GM19240 (cell line): ENCODE results near the gene PRR14.

Source experiments
- DNase-seq: peaks from one replicate; pipeline ENCODE4 v3.0.0; 2011; ENCODE audit warnings: low spot score; ENCODE audit not compliant: insufficient read length

PRR14 gene

GRCh38 chr16:30658731-30659506 is 8.2 kb downstream of the PRR14 start:
- DNase-seq, result no peak

DNA sequence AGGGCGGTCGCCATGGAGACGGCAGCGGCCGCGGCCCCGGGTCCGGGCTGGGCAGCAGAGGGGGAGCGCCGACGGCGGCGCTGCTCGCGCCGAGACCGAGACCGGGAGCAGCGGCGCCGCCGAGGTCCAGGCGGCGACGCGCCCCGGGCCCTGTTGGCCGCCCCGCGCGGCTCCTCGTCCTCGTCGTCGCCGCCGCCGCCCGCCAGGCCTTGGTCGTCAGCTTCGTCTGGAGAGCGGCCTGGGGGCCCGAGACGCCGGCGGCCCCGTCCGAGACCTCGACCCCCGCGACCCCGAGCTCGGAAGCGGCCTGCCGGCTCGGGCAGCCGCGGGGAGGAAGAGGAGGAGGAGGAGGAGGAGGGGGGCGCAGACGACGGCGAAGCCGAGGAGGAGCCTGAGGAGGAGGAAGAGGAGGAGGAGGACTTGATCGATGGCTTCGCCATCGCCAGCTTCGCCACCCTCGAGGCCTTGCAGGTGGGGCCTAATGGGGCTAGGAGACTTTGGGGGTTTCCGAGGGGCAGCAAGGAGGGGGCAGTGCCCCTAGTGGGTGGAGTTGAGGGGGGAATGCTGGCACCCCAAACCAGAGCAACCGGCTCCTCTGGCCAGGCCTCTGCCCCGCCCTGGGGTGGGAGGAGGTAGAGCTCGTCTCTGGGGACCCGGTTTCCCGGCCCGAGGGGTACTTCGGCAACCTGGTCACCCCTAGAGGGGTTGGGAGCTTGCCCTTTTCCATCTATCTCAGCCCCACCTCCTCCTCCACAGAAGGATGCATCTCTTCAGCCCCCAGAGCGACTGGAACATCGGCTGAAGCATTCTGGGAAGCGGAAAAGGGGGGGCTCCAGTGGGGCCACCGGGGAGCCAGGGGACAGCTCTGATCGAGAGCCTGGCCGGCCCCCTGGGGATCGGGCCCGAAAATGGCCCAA is 9.0 kb downstream of the PRR14 start:
- no peak for DNase-seq

DNA sequence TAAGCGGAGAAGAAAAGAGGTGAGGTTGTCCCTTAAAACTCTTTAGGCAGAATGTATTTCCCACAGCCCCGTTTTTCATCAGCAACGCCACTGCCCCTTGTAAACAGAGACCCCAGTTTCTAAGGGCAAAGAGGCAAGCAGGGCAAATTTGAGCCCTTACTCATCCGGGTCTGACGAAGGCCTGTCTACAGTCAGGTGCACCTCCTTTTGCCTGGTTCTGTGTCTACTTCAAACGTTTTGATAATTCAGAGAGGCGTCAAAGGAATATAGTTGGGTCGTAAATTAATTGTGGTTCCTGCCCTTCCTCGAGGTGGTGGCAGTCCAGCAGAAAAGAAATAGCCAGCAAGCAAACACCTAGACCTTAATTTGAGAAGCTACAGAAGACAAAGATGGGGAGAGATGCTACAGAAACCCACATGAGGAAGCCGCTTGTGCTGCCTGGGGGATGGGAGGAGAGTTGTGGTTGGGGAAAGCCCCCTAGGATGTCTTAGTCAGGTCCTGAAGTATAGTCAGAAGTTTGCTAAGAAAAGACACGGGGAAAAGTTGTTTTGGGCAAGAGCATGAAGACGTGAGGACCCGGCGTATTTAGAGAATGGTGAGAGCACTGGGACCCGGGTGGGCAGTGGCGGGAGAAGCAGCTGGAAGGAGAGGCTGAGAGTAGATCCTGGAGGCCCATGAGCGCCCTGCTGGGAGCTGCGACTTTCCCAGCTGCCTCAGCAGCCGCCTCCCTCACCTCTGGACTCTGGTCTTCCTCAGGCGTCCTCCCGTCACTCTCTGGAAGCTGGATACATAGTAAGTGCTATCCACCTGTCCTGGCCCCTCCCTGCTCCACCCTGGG is 9.9 kb downstream of the PRR14 start:
- peak; percentile 75 for DNase-seq

GRCh38 chr16:30662449-30662848 is 11.7 kb downstream of the PRR14 start:
- DNase-seq, result no peak

DNA sequence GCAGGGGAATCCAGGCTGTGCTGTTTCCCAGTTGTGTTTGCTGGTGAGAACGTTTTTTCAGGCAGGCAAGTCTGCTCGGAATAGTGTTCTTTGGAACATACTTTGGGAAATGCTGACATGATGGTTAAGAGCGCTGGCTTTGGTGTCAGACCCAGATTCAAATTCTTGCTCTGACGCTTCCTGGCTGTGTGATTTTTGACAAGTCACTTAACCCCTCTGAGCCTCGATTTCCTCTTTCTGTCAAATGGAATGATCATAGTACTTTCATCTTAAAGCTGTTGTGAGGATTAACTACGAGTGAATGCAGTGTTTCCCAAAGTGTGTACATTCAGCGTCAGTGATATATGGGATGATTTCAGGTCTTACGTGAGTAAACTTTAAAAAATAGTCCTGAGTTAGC is 12.3 kb downstream of the PRR14 start:
- no peak for DNase-seq

DNA sequence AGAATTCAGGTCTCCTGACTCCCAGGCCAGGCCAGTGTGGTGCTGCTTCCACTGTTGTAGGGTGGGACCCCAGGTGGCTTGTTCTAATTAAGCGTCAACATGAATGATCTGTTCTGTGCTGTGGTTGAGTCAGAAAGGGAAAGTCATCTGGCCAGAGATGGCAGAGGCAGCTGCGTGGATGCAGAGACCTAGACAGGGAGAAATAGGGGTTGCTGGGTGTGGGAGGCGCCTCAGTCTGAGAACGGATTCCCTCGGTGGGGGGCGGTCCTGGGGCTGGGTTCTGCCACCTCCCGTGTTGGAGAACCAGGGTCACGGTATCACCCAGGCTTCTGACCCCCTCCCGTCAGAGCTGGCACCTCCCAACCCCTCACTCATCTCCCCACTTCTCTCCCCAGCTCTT is 13.1 kb downstream of the PRR14 start:
- DNase-seq, result no peak

DNA sequence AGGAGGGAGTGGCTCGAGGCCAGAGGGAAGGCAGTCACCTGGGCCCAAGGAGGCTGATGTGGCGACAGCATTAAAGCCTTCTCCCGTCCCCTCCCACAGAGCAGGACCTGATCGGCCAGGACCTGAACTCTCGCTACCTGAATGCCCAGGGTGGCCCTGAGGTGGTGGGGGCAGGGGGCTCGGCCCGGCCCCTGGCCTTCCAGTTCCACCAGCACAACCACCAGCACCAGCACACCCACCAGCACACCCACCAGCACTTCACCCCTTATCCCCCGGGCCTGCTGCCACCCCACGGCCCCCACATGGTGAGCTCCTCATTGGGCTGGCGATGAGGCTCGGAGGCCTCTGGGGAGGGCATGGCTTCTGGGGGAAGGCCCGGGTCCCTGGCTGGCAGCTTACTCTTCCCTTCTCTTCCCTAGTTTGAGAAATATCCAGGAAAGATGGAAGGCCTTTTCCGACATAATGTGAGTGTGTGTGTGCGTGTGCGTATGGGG is 13.9 kb downstream of the PRR14 start:
- no peak for DNase-seq

DNA sequence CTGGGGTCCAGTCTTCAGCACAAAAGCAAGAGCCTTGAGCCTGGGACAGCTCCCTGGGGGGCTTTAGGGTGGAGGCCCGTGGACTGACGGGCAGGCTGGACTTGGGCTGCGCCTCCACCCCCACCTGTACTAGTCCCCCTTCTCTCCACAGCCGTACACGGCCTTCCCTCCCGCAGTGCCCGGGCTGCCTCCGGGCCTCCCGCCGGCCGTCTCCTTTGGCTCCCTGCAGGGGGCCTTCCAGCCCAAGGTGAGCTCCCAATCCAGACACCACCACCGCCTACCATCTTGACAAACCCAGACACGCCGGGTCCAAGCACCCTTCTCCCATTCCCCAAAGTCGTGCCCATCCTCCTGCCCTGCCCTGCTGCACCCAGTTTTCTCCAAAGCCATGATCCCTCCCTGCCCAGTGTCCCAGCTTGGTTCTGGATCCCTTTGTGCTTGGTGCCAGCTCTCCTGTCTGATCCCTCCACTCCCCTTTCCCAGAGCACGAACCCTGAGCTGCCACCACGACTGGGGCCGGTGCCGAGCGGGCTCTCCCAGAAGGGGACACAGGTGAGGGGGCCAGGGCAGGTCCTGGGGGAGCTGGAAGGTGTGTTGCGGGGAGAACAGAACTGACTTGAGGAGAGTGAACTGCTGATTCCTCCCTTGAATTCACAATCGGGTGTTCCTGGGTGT is 14.5 kb downstream of the PRR14 start:
- DNase-seq, result no peak

- DNase-seq, result no peak
Observed at GRCh38 chr16:30665830-30666190, 15.1 kb downstream of the PRR14 start.

DNA sequence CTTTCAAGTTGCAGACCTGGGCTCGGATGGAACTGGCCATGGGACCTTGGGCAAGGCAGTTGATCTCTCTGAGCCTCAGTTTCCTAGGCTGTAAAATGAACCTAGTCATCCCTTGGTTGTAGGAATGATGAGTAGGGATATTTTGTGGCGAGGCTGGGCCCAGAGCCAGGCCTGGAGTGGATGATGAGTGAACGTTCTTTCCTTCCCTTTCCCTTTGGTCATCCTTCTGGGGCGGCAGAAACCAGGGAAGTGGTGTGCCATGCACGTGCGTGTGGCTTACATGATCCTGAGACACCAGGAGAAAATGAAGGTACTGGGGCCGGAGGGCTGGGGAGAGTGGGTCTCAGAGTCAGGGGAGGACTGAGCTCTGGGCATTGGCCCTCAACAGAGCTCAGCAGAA is 15.9 kb downstream of the PRR14 start:
- no peak for DNase-seq

GRCh38 chr16:30667361-30667905 is 16.7 kb downstream of the PRR14 start:
- DNase-seq, result no peak

DNA sequence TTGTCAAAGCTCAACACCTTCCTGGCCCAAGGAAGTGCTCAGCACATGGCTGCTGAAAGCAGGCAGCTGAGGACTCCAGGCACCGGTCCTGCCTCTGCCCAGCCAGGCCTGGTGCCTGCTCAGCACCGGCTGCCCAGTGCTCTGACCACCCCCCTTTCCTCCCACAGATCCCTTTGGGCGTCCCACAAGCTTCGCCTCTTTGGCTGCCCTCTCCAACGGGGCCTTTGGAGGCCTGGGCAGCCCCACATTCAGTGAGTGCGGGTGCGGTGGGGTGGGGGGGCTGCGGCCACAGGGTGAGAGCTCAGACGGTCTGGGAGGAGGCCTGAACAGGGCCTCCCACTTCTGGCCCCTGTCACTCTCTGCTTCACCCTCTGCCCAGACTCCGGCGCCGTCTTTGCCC is 17.6 kb downstream of the PRR14 start:
- DNase-seq, result no peak

GRCh38 chr16:30669026-30669902 is 18.5 kb downstream of the PRR14 start:
- no peak for DNase-seq

GRCh38 chr16:30669903-30670824 is 19.4 kb downstream of the PRR14 start:
- no peak for DNase-seq

GRCh38 chr16:30675143-30675542 is 24.4 kb downstream of the PRR14 start:
- no peak for DNase-seq

GRCh38 chr16:30677931-30678585 is 27.3 kb downstream of the PRR14 start:
- DNase-seq, result no peak

DNA sequence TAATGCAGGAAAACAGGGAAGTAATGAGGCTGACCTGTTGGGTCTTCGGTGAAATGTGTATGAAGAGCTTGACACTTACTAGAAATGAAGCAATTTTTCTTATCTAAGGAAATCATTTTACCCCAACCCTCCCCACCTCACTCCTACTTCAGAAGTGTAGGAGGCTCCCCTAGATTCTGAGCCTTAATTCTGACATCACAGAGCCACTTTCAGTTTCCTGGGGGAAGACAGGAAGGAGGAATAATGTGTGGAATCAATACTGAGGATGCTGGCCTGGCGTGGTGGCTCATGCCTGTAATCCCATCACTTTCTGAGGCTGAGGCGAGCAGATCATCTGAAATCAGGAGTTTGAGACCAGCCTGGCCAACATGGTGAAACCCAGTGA is 27.8 kb downstream of the PRR14 start:
- DNase-seq, result no peak

- DNase-seq, result no peak
Observed at GRCh38 chr16:30680326-30680725, 29.6 kb downstream of the PRR14 start.
